ENCODE measurements around the gene SPDYA. TPM values are rescaled to one million over a fixed set of nuclear protein-coding genes. Genes with fewer than 3 reads are reported as not detected.
A peak's percentile ranks its signal among the peaks of the same experiment; 100 is the strongest.

Gene SPDYA
- total RNA-seq, 6 experiments from 2014 or later: 0.14 to 0.47 (median 0.34) TPM; not detected in 2

DNA sequence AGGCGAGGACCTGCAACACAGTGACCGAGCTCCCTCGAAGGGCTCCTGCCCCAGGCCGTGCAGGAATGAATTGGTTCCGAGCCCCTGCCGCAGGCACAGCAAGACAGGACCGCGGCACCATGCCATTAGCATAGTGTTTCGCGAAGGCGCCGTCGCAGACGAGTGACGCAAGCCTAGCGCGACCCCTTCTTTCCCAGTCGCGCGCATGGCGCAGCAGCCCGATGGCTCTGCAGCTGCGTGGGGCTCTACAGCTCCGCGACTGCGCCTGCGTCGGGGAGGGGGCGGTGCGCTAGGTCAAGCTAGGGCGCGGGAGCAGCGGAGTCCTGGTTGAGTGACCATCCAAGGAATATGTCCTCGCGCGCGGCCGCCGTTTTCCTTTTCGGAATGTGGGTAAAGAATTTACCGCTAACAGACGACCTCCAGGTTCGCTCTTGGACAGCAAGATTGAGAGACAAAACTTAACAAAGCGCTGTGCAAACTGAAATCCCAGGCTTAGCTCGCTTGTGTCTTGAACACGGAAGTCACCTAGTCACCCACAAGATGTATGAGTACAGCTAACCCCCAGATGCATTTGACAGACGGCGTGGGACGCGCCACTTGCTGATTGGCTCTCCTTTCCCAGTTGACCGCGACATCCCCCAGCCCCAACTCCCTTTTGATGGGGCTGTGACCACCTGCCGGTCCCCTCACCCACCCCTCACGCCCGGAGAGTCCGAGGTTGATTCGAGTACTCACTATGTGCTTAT is 59.7 kb downstream of the SPDYA start, which contains the start of gene TRMT61B:
TRMT61B (minus strand) TSS at position 164 of the 746 bp plus-strand sequence; CDS start at position 132, 32 bp downstream.
- Mint-ChIP-seq H3K4me1 (ENCODE audit: low read depth) (peaks cover 31% of the 10 kb centered on the region), H3K27me3 (ENCODE audit: insufficient read depth) (peaks cover 7% of the 10 kb centered on the region; the same call in 1 of the 2 replicates), H3K27ac (peak within 1 kb of the TSS; percentile 98), H3K36me3 (ENCODE audit: low read depth) (peaks cover 7% of the 10 kb centered on the region; the same call in 1 of the 2 replicates), H3K9me3 (no peaks in the 10 kb centered on the region), H3K4me3 (peak within 1 kb of the TSS; percentile 96)
- peak; percentile 92 for DNase-seq
- TF ChIP-seq, protein P1, sequence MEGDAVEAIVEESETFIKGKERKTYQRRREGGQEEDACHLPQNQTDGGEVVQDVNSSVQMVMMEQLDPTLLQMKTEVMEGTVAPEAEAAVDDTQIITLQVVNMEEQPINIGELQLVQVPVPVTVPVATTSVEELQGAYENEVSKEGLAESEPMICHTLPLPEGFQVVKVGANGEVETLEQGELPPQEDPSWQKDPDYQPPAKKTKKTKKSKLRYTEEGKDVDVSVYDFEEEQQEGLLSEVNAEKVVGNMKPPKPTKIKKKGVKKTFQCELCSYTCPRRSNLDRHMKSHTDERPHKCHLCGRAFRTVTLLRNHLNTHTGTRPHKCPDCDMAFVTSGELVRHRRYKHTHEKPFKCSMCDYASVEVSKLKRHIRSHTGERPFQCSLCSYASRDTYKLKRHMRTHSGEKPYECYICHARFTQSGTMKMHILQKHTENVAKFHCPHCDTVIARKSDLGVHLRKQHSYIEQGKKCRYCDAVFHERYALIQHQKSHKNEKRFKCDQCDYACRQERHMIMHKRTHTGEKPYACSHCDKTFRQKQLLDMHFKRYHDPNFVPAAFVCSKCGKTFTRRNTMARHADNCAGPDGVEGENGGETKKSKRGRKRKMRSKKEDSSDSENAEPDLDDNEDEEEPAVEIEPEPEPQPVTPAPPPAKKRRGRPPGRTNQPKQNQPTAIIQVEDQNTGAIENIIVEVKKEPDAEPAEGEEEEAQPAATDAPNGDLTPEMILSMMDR (IDR thresholded peaks at IDR 0.05): no peak

DNA sequence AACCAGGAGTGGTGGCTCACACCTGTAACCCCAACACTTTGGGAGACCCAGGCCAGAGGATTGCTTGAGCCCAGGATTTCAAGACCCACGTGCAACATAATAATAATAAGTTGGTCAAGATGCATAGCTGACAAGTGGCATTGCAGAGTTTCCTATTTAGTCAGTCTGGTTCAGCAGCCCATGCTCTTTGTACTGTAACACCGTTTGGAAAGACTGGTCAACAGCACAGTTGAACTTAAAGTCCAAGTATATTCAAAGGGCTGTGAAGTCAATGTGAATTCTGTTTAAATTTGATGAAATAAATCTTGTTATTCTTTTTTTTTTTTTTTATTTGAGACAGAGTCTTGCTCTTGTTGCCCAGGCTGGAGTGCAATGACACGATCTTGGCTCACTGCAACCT is 61.0 kb downstream of the SPDYA start:
- no peak overlapping the region for H3K4me3 Mint-ChIP-seq
- no peaks in the 10 kb centered on the region for H3K9me3 Mint-ChIP-seq
- DNase-seq: no peak

DNA sequence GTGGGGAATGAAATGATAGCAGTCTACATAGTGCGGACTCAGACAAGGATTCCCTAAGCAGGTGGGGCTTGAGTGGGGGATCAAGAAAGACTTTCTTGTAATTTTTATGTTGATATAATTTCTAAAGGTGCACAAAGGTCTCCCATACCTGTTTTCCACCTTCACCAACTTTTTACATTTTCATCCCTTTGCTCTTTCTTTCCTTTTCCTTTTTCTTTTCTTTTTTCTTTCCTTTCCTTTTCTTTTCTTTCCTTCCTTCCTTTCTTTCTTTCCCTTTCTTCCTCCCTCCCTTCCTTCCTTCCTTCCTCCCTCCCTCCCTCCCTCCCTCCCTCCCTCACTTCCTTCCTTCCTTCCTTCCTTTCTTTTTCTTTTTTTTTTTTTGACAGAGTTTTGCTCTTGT is 69.6 kb downstream of the SPDYA start:
- Mint-ChIP-seq H3K27me3 (ENCODE audit: insufficient read depth) (peaks cover 15% of the 10 kb centered on the region), H3K4me1 (ENCODE audit: low read depth) (no peaks in the 10 kb centered on the region), H3K27ac (no peak overlapping the region), H3K9me3 (no peaks in the 10 kb centered on the region), H3K4me3 (no peak overlapping the region), H3K36me3 (ENCODE audit: low read depth) (no peaks in the 10 kb centered on the region)
- TF ChIP-seq, protein P1 (IDR thresholded peaks at IDR 0.05): no peak
- DNase-seq: no peak

More for the DNA sequence above, 61.0 kb downstream of the SPDYA start:
- H3K36me3 Mint-ChIP-seq (ENCODE audit: low read depth): peaks cover 7% of the 10 kb centered on the region; the same call in 1 of the 2 replicates
- H3K4me1 Mint-ChIP-seq (ENCODE audit: low read depth): peaks cover 29% of the 10 kb centered on the region
- peaks cover 14% of the 10 kb centered on the region for H3K27me3 Mint-ChIP-seq (ENCODE audit: insufficient read depth)
- H3K27ac Mint-ChIP-seq: no peak overlapping the region
- TF ChIP-seq, protein P1 (IDR thresholded peaks at IDR 0.05): no peak

DNA sequence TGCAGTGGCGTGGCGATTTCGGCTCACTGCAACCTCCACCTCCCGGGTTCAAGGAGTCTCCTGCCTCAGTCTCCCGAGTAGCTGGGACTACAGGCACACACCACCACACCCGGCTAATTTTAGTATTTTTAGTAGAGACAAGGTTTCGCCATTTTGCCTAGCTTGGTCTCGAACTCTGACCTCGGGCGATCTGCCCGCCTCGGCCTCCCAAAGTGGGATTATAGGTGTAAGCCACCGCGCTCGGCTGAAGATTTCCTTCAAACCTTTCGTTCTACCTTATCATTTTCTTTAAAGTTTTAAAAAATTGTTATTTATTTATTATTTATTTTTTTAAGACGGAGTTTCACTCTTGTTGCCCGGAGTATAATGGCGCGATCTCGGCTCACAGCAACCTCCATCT is 82.9 kb downstream of the SPDYA start:
- TF ChIP-seq, protein P1 (IDR thresholded peaks at IDR 0.05): no peak
- H3K4me1 Mint-ChIP-seq (ENCODE audit: low read depth): peaks cover 30% of the 10 kb centered on the region
- H3K27ac Mint-ChIP-seq: no peak overlapping the region
- peaks cover 8% of the 10 kb centered on the region for H3K36me3 Mint-ChIP-seq (ENCODE audit: low read depth)
- DNase-seq: no peak
- no peak overlapping the region for H3K4me3 Mint-ChIP-seq
- no peaks in the 10 kb centered on the region for H3K9me3 Mint-ChIP-seq
- no peaks in the 10 kb centered on the region; the same call in 1 of the 2 replicates for H3K27me3 Mint-ChIP-seq (ENCODE audit: insufficient read depth)

DNA sequence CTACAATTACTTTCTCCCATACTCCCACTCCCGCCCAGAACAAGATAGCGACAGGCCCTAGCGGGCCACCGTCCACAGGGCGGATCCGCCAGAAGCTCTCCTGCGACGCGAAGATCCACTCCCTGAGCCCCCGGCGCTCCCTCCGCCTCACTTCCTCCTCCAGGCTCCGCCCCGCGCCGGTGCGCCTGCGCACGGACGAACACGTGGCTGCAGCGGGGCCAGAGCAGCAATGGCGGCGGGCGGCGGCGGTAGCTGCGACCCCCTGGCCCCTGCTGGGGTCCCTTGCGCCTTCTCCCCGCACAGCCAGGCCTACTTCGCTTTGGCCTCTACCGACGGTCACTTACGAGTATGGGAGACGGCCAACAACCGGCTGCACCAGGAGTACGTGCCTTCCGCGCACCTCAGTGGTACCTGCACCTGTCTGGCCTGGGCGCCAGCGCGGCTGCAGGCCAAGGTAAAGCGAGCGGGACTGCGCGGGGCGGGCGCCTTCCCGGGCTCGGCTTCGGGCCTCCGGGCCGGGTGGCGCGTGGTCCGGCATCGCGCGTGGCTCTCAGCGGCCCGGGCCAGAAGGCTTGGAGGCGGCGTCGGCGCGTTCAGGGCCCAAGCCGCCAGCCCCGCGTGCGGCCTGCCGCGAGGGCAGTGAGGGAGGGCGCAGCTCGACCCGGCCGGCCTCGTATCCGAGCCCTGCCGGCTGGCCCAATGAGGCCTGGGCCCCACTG is 84.0 kb downstream of the SPDYA start, which contains the start of gene WDR43:
WDR43 (plus strand) TSS at position 198 of the 719 bp plus-strand sequence; CDS start at position 230, 32 bp downstream.
- H3K27me3 Mint-ChIP-seq (ENCODE audit: insufficient read depth): no peaks in the 10 kb centered on the region; the same call in 1 of the 2 replicates
- H3K4me1 Mint-ChIP-seq (ENCODE audit: low read depth): peaks cover 41% of the 10 kb centered on the region
- TF ChIP-seq, protein P1 (IDR thresholded peaks at IDR 0.05): no peak
- peaks cover 8% of the 10 kb centered on the region for H3K36me3 Mint-ChIP-seq (ENCODE audit: low read depth)
- H3K4me3 Mint-ChIP-seq: peak within 1 kb of the TSS; percentile 98
- peak; percentile 99 for DNase-seq
- H3K9me3 Mint-ChIP-seq: no peaks in the 10 kb centered on the region
- peak within 1 kb of the TSS; percentile 92 for H3K27ac Mint-ChIP-seq

All from HFFc6 (cell line).